ENCODE data around the gene UBE3B. TPM values are rescaled to one million over a fixed set of nuclear protein-coding genes. Genes with fewer than 3 reads are reported as not detected.

The UBE3B gene
- total and polyA plus RNA-seq, 4 donors: 12.9 to 40.2 (median 26.0) TPM

GRCh38 chr12:109532721-109533486, 55.5 kb downstream of the UBE3B start:
- Histone ChIP-seq H3K4me3 (ENCODE audit: low read length in 2 of 2) (no peak overlapping the region), H3K27ac (ENCODE audit: low read depth in 1 of 2, low read length in 2 of 2) (no peak overlapping the region), H3K27me3 (ENCODE audit: control insufficient read depth in 1 of 2, insufficient read depth in 2 of 2, low read length in 1 of 2) (no peaks in the 10 kb centered on the region), H3K36me3 (ENCODE audit: control insufficient read depth in 1 of 2, insufficient read depth in 2 of 2, low read length in 1 of 2) (peaks cover 0 to 10% of the 10 kb centered on the region in 2 donors), H3K4me1 (ENCODE audit: control insufficient read depth in 1 of 2, insufficient read depth in 2 of 2, low read length in 2 of 2) (no peaks in the 10 kb centered on the region), H3K9me3 (ENCODE audit: control insufficient read depth, low read length) (no peaks in the 10 kb centered on the region)
- intact Hi-C loops (cut with DNase I): no loop called here
- ATAC-seq (ENCODE audit: low FRiP score): no peak
- DNase-seq: peak; percentile 40 to 71
- WGBS, 2 donors: 83 to 86% methylated on average over 24 of the region's 24 CpGs

GRCh38 chr12:109533487-109533740, 56.0 kb downstream of the UBE3B start:
- no peak overlapping the region for H3K27ac ChIP-seq (ENCODE audit: low read depth in 1 of 2, low read length in 2 of 2)
- ATAC-seq (ENCODE audit: low FRiP score) (no peak), DNase-seq (no peak)
- intact Hi-C loops (cut with DNase I): no loop called here
- H3K9me3 ChIP-seq (ENCODE audit: control insufficient read depth, low read length): no peaks in the 10 kb centered on the region
- no peak overlapping the region for H3K4me3 ChIP-seq (ENCODE audit: low read length in 2 of 2)
- H3K4me1 ChIP-seq (ENCODE audit: control insufficient read depth in 1 of 2, insufficient read depth in 2 of 2, low read length in 2 of 2): no peaks in the 10 kb centered on the region
- H3K36me3 ChIP-seq (ENCODE audit: control insufficient read depth in 1 of 2, insufficient read depth in 2 of 2, low read length in 1 of 2): peaks cover 0 to 10% of the 10 kb centered on the region in 2 donors
- 87 to 91% methylated on average over 8 of the region's 8 CpGs for WGBS, 2 donors
- H3K27me3 ChIP-seq (ENCODE audit: control insufficient read depth in 1 of 2, insufficient read depth in 2 of 2, low read length in 1 of 2): no peaks in the 10 kb centered on the region

- no peak for DNase-seq
- Histone ChIP-seq H3K27me3 (ENCODE audit: control insufficient read depth in 1 of 2, insufficient read depth in 2 of 2, low read length in 1 of 2) (no peaks in the 10 kb centered on the region), H3K27ac (ENCODE audit: low read depth in 1 of 2, low read length in 2 of 2) (no peak overlapping the region), H3K9me3 (ENCODE audit: control insufficient read depth, low read length) (no peaks in the 10 kb centered on the region), H3K36me3 (ENCODE audit: control insufficient read depth in 1 of 2, insufficient read depth in 2 of 2, low read length in 1 of 2) (peaks cover 0 to 10% of the 10 kb centered on the region in 2 donors), H3K4me3 (ENCODE audit: low read length in 2 of 2) (no peak overlapping the region), H3K4me1 (ENCODE audit: control insufficient read depth in 1 of 2, insufficient read depth in 2 of 2, low read length in 2 of 2) (no peaks in the 10 kb centered on the region)
- ATAC-seq (ENCODE audit: low FRiP score): no peak
- 94% methylated on average over 15 of the region's 15 CpGs for WGBS, 2 donors
- intact Hi-C loops (cut with DNase I): no loop called here
Measured at GRCh38 chr12:109534456-109534855, 57.0 kb downstream of the UBE3B start.

GRCh38 chr12:109535231-109535862, 57.9 kb downstream of the UBE3B start:
- DNase-seq: no peak
- H3K27me3 ChIP-seq (ENCODE audit: control insufficient read depth in 1 of 2, insufficient read depth in 2 of 2, low read length in 1 of 2): no peaks in the 10 kb centered on the region
- H3K9me3 ChIP-seq (ENCODE audit: control insufficient read depth, low read length): no peaks in the 10 kb centered on the region
- peaks cover 0 to 8% of the 10 kb centered on the region in 2 donors for H3K36me3 ChIP-seq (ENCODE audit: control insufficient read depth in 1 of 2, insufficient read depth in 2 of 2, low read length in 1 of 2)
- no peak overlapping the region for H3K27ac ChIP-seq (ENCODE audit: low read depth in 1 of 2, low read length in 2 of 2)
- H3K4me3 ChIP-seq (ENCODE audit: low read length in 2 of 2): no peak overlapping the region
- 89 to 92% methylated on average over 25 of the region's 25 CpGs for WGBS, 2 donors
- intact Hi-C loops (cut with DNase I): no loop called here
- H3K4me1 ChIP-seq (ENCODE audit: control insufficient read depth in 1 of 2, insufficient read depth in 2 of 2, low read length in 2 of 2): no peaks in the 10 kb centered on the region
- no peak for ATAC-seq (ENCODE audit: low FRiP score)

GRCh38 chr12:109535863-109536250, 58.4 kb downstream of the UBE3B start:
- WGBS, 2 donors: 84 to 88% methylated on average over 5 of the region's 5 CpGs
- Histone ChIP-seq H3K27me3 (ENCODE audit: control insufficient read depth in 1 of 2, insufficient read depth in 2 of 2, low read length in 1 of 2) (no peaks in the 10 kb centered on the region), H3K27ac (ENCODE audit: low read depth in 1 of 2, low read length in 2 of 2) (no peak overlapping the region), H3K36me3 (ENCODE audit: control insufficient read depth in 1 of 2, insufficient read depth in 2 of 2, low read length in 1 of 2) (peaks cover 0 to 8% of the 10 kb centered on the region in 2 donors), H3K4me1 (ENCODE audit: control insufficient read depth in 1 of 2, insufficient read depth in 2 of 2, low read length in 2 of 2) (no peaks in the 10 kb centered on the region), H3K4me3 (ENCODE audit: low read length in 2 of 2) (no peak overlapping the region), H3K9me3 (ENCODE audit: control insufficient read depth, low read length) (no peaks in the 10 kb centered on the region)
- intact Hi-C loops (cut with DNase I): no loop called here
- DNase-seq (no peak), ATAC-seq (ENCODE audit: low FRiP score) (no peak)

- DNase-seq (no peak), ATAC-seq (ENCODE audit: low FRiP score) (no peak)
- WGBS, 2 donors: 90 to 95% methylated on average over 8 of the region's 8 CpGs
- no peaks in the 10 kb centered on the region for H3K27me3 ChIP-seq (ENCODE audit: control insufficient read depth in 1 of 2, insufficient read depth in 2 of 2, low read length in 1 of 2)
- H3K9me3 ChIP-seq (ENCODE audit: control insufficient read depth, low read length): no peaks in the 10 kb centered on the region
- no peak overlapping the region for H3K4me3 ChIP-seq (ENCODE audit: low read length in 2 of 2)
- H3K36me3 ChIP-seq (ENCODE audit: control insufficient read depth in 1 of 2, insufficient read depth in 2 of 2, low read length in 1 of 2): peaks cover 0 to 8% of the 10 kb centered on the region in 2 donors
- intact Hi-C loops (cut with DNase I): no loop called here
- no peak overlapping the region for H3K27ac ChIP-seq (ENCODE audit: low read depth in 1 of 2, low read length in 2 of 2)
- no peaks in the 10 kb centered on the region for H3K4me1 ChIP-seq (ENCODE audit: control insufficient read depth in 1 of 2, insufficient read depth in 2 of 2, low read length in 2 of 2)
Measured at GRCh38 chr12:109537136-109537535, 59.7 kb downstream of the UBE3B start.

- ATAC-seq (ENCODE audit: low FRiP score): no peak
- peaks cover 0 to 4% of the 10 kb centered on the region in 2 donors for H3K36me3 ChIP-seq (ENCODE audit: control insufficient read depth in 1 of 2, insufficient read depth in 2 of 2, low read length in 1 of 2)
Measured at GRCh38 chr12:109538191-109538863, 60.9 kb downstream of the UBE3B start.

GRCh38 chr12:109539508-109539907, 62.1 kb downstream of the UBE3B start:
- DNase-seq: no peak
- Histone ChIP-seq H3K4me1 (ENCODE audit: control insufficient read depth in 1 of 2, insufficient read depth in 2 of 2, low read length in 2 of 2) (no peaks in the 10 kb centered on the region), H3K27me3 (ENCODE audit: control insufficient read depth in 1 of 2, insufficient read depth in 2 of 2, low read length in 1 of 2) (no peaks in the 10 kb centered on the region), H3K9me3 (ENCODE audit: control insufficient read depth, low read length) (no peaks in the 10 kb centered on the region), H3K4me3 (ENCODE audit: low read length in 2 of 2) (no peak overlapping the region), H3K27ac (ENCODE audit: low read depth in 1 of 2, low read length in 2 of 2) (no peak overlapping the region), H3K36me3 (ENCODE audit: control insufficient read depth in 1 of 2, insufficient read depth in 2 of 2, low read length in 1 of 2) (peaks cover 0 to 4% of the 10 kb centered on the region in 2 donors)
- WGBS, 2 donors: 76 to 77% methylated on average over 9 of the region's 9 CpGs
- ATAC-seq (ENCODE audit: low FRiP score): no peak
- intact Hi-C loops (cut with DNase I): no loop called here

More at GRCh38 chr12:109538191-109538863, 60.9 kb downstream of the UBE3B start:
- DNase-seq: no peak
- H3K4me3 ChIP-seq (ENCODE audit: low read length in 2 of 2): no peak overlapping the region
- no peaks in the 10 kb centered on the region for H3K9me3 ChIP-seq (ENCODE audit: control insufficient read depth, low read length)
- WGBS, 2 donors: 76% methylated on average over 16 of the region's 16 CpGs
- H3K27me3 ChIP-seq (ENCODE audit: control insufficient read depth in 1 of 2, insufficient read depth in 2 of 2, low read length in 1 of 2): no peaks in the 10 kb centered on the region
- intact Hi-C loops (cut with DNase I): no loop called here
- no peak overlapping the region for H3K27ac ChIP-seq (ENCODE audit: low read depth in 1 of 2, low read length in 2 of 2)
- H3K4me1 ChIP-seq (ENCODE audit: control insufficient read depth in 1 of 2, insufficient read depth in 2 of 2, low read length in 2 of 2): no peaks in the 10 kb centered on the region

Measured in aorta (tissue), 5 donors.